ACHN (cell line): Measurements from ENCODE around the gene FAM3B.

ENCODE experiments used
- DNase-seq: peaks from one replicate; pipeline ENCODE4 v3.0.0-alpha.2; 2015
- in situ Hi-C: cut with HindIII; loops from 2 replicates; pipeline ENCODE4 v1.10.0; 2017; ENCODE audit warnings: low sequenced_read_pairs, low pct_ligation_motif_present, low pct_unique_long_range_greater_than_20kb

The FAM3B gene

DNA sequence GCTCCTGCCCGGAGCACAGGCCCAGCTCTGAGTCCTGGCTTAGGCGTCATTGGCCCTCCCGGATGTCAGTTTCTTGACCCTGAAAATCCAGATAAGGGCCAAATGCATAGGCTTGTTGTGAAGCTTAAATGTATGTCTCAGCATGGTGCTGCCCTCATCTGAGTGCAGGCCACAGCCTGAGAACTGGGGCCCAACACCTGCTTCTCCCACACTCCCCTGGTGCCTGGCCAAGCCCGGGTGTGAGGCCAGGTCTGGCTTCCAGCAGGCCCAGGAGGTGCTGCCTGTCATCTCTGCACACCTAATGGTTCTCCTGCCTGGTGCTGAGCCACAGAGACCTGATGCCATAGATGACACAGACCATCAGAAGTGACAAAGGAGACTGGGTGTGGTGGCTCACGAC lies 59.3 kb downstream of the FAM3B start:
- in situ Hi-C loops, result no loop called here
- no peak for DNase-seq

DNA sequence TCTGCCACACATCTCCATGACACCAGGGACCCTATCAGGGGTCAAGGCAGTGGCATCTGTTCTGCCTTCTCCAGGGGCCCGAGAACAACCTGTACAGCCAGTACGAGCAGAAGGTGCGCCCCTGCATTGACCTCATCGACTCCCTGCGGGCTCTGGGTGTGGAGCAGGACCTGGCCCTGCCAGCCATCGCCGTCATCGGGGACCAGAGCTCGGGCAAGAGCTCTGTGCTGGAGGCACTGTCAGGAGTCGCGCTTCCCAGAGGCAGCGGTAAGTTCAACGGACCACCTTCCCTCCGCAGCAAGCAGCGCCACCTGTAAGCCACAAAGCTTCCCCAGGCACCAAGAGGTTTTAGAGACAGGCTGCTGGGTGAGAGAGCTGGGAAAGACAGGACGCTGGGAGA lies 61.1 kb downstream of the FAM3B start:
- DNase-seq, result no peak
- in situ Hi-C loops, result no loop called here

DNA sequence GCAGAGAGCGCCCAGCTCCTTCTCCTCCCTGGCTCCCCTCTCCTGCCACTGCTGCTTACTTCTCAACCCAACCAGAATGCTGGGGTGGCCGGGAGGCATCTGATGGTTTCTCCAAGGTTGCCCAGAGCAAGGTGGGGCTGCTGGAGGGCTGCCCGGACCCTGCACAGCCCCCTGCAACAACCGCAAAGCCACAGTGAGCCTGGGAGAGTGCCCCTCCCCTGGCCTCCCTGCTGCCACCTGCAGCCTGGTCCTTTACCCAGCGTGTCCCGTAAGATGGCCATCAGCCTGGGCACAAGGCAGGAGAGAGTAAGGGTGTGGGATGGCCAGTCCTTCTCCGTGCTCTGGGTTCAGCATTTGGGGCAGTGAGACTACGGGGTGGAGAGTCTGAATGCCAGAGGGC lies 62.2 kb downstream of the FAM3B start:
- in situ Hi-C loops, result no loop called here
- no peak for DNase-seq

DNA sequence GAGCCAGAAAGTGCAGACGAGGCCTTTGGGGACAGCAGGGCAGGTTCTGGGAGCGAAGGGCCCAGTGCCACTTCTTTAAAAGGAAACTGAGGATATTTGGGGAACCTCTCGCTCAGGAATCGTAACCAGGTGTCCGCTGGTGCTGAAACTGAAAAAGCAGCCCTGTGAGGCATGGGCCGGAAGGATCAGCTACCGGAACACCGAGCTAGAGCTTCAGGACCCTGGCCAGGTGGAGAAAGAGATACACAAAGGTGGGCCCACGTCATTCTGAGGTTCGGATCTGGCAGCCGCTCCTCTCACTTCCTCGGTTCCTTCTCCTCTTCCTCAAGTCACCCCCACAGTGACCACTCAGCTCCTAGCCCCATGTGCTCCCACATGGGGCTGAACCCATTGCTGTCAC lies 63.3 kb downstream of the FAM3B start:
- in situ Hi-C loops, result no loop called here
- DNase-seq, result no peak

DNA sequence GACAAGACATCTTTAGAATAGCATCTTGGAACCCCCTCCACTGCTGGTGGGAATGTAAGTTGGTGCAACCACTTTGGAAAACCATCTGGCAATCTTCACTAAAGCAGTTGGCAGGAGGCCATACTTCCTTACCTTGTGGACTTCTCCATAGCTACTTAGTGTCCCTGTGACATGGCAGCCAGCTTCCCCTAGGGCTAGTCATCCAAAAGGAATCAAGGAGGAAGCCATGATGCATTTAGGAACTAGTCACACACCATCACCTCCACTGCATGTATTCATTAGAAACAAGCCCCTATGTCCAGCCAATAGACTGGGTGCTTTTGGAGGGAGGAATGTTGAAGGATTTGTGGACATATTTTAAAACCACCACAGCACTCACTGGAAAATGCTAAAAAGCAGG lies 65.1 kb downstream of the FAM3B start:
- no peak for DNase-seq
- in situ Hi-C loops, result no loop called here

DNA sequence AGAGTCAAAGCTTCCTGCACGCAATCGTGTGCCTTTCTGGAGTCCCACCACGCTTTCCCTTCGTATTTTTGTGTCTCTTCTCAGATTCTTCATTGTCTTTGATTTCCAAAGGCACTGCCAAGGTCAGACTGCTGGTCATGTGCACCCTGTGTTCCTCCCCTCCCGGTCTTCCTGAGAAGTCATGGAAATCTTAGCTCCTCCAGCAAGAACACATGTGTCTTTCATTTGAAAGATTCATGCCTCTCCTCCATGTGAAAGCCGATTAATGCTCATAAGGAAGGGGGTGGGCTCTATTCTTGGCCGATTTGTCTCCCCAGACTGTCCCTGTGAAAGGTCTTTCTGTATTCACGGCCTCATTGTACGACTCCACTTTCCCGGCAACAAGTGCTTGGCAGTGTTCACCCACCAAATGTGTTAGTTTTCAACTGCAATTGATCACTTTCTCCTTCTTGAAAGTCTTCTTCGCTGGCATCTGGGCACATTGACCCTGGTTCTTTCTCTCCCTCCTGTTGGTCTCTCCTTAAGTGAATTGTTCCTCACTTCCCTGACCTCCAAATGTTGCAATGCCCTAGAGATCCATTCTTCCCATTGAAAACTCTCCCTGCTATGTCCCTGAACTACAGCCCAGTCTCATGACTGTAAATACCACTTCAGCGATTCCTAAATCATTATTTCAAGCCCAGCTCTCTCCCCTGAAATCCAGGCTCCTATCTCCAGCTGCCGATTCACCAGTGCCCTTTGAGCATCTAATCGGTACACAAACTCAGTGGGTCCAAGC lies 70.6 kb downstream of the FAM3B start:
- in situ Hi-C loops, result no loop called here
- no peak for DNase-seq

DNA sequence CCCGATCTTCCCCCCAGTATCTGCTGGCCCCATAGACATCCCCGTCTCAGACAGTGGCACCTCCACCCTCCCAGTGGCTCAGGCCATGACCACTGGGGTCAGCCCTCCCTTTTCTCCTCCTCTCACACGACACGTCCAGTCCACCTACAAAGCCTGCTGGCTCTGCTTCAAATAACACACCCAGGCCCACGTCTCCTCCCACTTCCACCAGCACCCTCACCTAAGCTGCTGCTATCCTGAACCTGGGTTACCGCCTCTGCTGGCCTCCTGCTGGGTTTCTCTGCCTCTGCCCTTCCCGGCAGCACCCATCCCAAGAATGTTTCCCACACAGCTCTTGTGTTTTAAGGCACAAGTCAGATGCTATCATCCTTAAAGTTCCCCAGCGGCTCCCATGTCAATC lies 71.2 kb downstream of the FAM3B start:
- DNase-seq, result no peak
- in situ Hi-C loops, result no loop called here

DNA sequence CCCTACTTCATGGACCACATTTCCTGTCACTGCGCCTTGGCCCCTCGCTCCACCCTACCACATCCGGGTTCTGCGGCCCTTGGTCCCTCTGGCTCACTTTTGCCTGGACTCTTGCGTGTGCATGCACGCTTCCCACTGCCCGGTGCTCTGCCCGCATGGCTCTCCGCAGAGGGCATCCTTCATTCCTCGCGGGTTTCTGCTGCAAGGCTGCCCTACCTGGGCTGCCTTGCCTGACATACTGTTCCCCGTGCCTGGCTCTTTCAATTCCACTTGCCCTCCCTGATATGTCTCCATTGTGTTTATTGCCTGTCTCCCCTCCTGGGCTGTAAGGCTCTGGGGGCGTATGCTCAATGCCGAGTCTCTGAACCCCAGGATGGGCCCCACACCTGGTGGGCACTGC lies 71.7 kb downstream of the FAM3B start:
- DNase-seq, result no peak
- in situ Hi-C loops, result no loop called here

DNA sequence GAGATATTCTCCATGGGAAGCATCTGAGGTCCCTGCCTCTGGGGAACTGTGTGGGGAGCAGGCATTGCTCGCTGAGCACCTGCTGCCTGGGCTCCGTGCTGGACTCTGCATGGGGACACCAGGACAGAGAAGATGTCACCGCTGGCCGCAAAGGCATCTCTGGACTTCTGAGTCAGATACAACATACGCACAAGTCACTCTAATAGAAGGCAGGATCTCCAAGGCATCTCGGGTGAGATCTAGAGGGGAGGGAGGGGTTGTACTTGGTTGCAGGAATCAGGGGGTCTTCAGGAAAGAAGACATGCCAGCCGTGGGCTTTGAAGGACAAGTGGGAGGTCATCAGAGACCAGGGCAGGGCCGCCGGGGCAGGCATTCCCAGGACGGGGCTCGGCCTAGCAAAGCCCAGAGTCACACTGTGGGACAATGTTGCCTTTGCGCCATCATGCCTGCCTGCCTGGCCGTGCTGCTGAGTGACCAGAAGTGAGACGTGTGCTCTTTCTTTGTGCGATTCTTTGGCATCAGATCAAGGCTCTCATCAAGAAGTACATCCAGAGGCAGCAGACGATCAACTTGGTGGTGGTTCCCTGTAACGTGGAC lies 73.5 kb downstream of the FAM3B start:
- DNase-seq, result no peak
- in situ Hi-C loops, result no loop called here

DNA sequence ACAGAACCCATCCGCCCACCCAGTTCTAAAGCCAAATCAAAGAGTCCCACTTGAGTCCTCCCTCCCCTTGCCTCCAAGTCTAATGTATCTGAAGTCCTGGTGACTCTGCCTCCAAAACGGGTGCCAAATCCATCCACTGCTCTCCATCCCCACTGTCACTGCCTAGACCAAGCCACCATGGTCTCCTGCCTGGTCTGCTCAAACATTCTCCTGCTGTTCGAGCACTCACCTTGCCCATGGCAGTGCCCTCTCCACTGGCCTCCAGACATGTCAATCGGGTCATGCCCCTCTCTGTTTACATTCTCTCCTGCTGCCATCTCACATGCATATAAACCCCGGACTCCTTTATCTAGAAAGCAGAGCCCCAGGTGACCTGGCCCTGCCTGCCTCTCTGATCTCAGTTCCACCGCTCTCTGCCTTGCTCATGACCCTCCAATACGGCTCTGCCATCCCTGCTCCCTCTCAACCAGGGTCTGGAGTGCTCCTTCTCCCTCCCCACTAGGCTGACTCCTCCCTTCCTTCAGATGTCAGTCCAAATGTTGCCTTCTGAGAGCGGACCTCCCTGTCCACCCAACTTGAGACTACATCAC lies 77.4 kb downstream of the FAM3B start:
- in situ Hi-C loops, result no loop called here
- DNase-seq, result no peak

DNA sequence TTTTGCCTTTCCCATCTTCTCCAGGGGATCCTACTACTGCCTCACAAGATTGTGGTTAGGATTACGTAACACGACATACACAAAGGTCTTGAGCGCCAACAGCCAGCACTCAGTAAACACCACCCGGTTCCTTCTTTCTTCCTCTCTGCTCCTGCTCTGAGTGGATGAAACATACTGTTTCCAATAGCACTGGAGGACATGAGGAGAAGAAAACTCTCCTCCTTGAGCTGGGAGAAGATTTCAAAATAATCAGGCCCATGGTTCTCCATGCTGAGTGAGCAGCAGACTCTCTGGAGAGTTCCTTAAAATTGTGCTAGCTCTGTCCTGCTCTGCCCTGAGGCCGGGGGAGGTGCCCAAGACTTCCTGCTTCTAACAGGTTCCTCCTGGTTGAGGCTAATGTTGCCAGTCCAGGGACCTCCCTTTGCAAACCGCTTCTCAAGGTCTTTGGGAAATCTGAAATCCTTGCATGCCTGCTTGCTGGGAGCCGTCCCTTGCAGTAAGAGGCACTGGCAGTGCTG lies 80.0 kb downstream of the FAM3B start:
- in situ Hi-C loops, result no loop called here
- no peak for DNase-seq

DNA sequence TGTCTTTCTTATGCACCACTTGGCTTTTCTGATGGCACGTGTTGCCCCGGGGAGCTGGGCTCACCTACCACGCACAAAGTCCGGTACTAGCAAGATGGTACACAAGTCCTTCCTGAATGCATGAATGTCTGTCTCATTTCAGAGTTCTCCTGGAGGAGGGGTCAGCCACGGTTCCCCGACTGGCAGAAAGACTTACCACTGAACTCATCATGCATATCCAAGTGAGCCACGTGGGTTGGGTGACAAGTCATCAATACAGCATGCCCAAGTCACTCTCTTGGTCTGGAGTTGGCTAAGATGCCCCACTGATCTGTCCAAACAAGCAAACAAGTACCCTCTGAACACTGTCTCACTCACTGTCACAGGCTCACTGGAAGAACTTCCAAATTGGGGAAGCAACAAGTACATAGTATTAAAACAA lies 80.9 kb downstream of the FAM3B start:
- no peak for DNase-seq
- in situ Hi-C loops, result no loop called here

DNA sequence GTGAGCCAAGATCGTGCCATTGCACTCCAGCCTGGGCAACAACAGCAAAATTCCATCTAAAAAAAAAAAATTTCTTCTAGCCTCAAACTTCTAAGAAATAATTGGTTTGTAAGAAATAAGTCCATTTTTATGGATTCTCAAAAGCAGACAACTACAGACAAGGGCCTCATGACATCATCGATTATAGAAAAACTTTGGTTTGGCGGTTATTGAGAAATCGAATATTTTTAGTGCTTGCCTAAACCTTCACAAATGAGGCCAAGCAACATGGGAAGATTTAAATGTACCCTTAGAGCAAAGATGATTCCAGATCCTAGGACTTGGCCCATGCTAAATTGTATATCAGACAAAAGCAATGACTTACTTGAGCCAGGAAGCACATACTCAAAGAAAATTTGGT lies 81.7 kb downstream of the FAM3B start:
- in situ Hi-C loops, result no loop called here
- DNase-seq, result no peak

DNA sequence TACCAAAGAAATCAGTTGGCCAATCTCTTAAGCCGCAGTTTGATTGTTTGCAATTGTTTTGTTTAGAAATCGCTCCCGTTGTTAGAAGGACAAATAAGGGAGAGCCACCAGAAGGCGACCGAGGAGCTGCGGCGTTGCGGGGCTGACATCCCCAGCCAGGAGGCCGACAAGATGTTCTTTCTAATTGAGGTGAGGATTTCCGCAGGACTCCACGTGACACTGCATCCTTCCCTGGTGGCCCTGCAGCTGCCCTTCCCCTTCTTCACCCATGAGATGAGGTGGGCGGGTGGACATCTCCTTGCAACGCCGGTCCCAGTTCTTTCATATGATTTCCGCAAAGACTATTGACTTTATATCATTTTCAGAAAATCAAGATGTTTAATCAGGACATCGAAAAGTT lies 82.2 kb downstream of the FAM3B start:
- in situ Hi-C loops, result no loop called here
- DNase-seq, result no peak

DNA sequence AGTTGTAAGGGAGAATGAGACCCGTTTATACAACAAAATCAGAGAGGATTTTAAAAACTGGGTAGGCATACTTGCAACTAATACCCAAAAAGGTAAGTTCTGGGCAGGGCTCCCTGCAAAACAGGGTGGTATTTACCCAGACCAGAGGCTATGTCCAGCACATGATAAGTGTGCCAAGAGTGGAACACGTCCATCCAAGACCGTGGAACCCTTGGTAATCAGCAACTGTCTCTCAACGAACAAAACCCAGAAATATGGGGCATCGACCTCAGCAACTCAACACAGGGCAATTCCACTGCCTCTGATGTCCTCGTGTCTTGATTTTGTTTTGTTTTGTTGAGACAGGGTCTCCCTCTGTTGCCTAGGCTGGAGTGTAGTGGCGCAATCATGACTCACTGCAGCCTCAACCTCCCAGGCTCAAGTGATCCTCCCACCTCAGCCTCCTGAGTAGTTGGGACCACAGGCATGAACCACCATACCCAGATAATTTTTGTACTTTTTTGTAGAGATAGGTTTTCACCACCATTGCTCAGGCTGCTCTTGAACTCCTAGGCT lies 82.7 kb downstream of the FAM3B start:
- DNase-seq, result no peak
- in situ Hi-C loops, result no loop called here

DNA sequence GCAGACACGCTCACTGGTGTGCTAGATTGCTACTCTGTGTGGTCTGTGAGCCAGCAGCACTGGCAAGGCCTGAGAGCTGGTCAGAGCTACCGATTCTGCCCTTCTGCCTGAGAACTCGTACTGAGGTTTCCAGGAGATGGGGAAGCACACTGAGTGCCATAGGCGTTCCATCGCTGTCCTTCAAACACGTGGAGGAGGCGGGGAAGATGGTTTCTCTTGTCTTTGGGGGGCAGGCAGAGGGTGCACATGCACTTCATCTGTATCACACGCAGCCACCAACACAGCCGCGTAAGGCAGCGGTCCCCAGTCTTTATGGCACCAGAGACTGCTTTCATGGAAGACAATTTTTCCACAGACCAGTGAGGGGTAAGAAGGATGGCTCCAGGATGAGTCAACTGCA lies 85.6 kb downstream of the FAM3B start:
- DNase-seq, result no peak
- in situ Hi-C loops, result no loop called here

DNA sequence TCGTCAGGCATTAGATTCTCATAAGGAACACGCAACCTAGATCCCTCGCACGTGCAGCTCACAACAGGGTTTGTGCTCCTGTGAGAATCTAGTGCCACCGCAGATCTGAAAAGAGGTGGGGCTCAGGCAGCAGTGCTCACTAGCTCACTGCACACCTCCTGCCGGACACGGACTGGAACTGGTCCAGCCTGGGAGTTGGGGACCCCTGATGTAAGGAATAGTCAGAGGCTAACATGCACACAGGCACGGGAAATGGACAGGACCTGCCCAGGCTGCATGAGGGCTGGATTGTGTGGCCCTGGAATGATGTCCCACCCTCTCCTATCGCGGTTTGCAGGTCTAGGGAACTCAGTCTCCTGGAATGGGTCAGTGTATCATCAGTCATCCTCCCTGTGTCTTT lies 86.2 kb downstream of the FAM3B start:
- in situ Hi-C loops, result no loop called here

DNA sequence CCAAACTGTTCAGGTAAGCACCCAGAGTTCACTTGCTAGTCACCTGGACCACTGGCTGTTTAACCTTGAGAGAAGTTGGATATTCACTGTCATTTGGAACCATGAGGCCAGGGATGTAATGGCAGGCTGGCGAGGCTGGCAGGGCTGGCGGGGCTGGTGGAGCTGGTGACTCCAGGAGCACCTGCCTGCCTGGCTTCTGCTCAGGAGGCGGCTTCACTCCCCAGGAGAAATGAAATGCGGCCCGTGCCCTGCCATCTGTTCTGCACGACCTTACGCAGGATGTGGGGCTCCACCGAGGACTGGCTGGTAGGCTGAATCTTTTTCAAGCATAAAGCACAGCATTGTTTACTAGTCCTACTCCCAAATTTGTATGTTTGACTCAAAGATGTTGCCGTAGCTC lies 86.7 kb downstream of the FAM3B start:
- no peak for DNase-seq
- in situ Hi-C loops, result no loop called here

More for the DNA sequence above, 86.2 kb downstream of the FAM3B start:
- DNase-seq, result no peak

DNA sequence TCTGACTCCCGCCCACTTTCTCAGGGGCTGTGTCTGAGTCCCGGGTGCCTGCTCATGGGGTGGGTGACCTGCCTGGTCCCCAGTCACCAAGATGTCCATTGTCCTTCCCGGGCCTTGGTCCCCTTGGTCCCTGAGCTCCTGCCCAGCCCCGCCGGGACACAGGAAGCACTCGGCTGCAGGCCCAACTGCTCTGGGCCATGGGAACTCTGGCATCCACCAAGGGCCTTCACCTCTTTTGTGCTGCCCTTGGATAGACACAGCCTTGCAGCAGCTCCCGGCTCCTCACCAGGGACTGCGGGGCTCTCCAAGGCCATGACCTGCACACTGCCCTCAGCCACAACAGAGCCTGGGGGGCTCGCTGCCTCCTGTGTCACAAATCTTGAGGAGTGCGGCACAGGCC lies 87.4 kb downstream of the FAM3B start:
- no peak for DNase-seq
- in situ Hi-C loops, result no loop called here

DNA sequence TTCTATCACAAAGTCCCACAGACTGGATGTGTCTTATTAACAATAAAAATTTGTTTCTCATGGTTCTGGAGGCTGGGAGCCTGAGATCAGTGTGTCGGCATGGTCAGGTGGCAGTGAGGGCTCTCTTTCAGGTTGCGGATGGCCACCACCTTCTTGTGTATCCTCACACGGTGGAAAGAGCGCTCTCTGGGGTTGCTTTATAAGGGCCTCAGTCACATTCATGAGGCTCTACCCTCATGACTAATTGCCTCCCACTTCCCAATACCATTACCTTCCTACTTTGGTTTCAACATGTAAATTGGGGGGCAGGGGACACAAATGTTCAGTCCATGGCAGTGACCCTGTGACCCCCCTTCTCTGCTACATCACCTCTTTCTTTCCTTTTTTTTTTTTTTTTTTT lies 88.7 kb downstream of the FAM3B start:
- no peak for DNase-seq
- in situ Hi-C loops, result no loop called here
